SKM-1 (cell line): ENCODE results near the gene PRKG1.

ENCODE experiments used
- DNase-seq: peaks from one replicate; lab custom pipeline; 2025; ENCODE audit not compliant: unreplicated experiment; lab: John Stamatoyannopoulos, UW

PRKG1 gene

DNA sequence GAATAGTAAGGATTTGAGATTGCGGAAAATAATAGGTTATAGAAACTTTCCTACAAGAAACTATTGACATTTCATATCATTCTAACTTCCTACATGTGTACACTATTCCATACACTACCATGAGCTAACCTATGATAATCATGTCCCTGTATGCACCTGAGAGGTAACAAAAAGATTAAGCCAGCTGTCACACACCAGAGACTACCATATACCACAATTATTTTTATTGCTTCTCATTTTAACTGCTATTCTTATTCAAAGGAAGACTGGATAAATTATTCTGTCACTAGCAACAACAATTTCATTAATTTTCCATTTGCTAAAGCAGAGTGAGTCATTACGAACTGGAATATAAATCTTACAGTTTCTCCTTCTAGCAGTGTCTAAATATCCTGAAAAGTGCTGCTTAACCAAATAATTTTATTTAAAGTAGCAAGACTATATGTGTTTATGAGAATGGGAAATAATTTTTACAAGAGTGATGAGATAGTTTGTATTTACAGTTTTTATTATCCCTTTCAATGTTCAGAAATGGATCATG, 1004.2 kb downstream of the PRKG1 start:
- DNase-seq = no peak

DNA sequence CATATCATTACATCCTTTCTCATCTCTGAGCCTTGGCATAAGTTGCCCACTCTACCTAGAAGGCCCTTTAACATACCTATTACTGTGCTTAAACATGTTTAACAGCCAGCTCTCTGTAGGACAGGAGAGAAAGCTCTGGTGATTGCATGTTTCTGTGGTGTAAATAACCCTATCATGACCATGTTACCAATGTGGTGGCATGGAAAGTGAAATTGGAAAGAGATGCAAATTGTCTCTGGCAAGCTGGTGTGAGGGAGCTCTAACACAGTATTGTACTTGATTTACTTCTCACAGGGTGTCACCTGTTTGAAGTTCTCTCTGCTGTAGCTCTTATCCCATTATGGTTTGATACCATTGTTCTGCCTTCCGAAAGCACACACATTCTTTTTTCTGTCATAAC, 1008.0 kb downstream of the PRKG1 start:
- DNase-seq = no peak

DNA sequence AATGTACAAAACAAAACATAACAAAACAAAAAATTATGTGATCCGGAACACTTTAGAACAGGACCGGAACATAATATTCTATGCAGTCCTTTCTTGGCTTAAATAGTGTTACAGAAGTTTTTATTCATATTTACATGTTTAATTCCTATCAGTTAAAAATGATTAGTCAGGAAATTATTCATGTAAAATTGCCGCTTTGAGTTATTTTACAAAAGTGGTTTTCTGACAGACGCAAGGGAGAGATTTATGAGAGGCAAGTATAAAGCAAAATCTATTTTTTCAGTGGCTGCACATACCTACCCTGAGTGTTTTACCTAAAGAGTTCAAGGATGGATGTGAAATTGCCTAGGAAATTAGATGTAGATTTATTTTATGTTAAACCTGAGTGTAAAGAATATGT, 1009.1 kb downstream of the PRKG1 start:
- no peak for DNase-seq

DNA sequence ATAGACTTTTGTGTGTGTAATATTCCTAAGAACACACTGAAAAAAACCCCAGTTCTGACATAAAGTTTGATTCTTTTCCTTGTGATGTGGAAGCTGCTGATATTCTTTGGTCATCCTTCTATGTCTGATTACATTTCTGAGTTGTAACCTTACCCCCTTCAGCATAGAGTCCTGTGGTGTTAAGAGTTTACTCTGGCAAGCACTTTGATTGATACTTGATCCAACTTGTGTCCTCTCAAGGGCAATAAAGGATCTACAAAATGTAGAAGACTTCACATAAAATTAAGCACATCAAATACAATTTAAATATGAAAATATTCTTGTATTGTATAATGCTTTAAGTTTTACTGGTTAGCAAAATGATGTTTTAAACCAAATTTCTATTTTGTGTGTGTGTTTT, 1018.1 kb downstream of the PRKG1 start:
- no peak for DNase-seq

DNA sequence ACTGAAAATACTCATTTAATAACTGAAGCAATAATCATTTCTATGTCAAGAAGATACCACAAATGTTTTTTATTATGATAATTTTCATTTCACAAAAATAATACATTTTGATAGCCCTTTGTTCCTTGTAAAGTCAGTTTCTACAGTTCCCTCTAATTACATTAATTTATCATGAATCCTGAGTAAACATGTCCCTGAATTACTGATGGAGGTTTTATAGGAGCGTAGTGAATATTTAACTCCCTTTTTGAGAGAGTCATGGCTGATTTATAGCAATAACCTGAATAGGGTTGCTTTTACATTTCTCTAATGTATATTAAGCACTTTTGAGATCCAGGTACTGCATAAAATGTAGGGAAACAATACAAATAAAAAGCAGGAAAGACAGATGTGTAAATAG, 1023.8 kb downstream of the PRKG1 start:
- no peak for DNase-seq

DNA sequence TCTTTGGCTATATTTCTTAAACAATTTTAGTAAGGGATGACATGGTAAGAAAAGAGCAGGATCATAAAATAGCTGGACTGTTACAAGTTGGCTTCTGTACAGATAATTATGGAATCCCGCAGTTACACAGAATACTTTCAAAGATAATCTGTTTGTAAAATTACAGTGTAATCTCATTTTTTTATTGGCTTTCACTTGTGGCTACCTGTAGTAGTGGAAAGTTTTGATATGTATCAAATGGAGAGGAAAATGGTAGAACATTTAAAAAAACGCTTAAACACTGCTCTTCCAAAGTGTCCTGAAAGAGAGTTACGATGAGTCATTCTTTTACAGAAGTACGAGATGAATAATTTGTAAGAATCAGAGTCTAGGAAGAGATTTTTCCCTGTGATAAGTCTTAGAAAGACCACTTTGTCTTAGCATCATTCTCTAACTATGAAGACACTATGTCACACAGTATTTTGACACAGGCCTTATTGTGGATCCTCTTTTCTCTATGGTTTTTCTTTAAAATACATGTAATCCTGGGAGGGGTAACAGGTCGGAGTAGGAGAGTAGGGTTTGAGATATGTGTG, 1024.8 kb downstream of the PRKG1 start:
- no peak for DNase-seq

DNA sequence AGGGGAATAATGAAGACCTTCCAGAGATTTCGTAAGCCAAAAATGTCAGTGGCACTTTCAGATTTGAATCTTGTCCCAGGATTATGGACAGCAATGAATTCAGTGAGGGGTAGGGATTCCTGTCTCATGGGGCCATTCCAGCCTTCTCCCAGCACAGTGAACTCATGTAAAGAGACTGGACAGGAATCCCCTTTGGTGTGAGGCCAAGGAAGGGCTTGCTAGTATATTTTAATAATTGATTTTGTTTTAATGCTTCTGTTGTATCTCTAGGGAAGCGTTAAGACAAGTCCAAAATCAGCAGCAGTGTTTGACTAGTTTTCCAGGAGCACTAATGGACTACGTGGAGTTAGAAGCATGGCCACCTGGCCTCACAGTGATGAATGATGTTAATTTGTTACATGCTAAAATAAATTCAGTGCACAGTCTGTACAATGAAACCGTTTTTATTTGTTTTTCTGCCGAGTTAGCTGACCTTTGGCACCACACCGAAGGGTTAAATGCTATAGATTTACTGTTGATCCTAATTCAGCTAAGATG, 1025.8 kb downstream of the PRKG1 start:
- no peak for DNase-seq

DNA sequence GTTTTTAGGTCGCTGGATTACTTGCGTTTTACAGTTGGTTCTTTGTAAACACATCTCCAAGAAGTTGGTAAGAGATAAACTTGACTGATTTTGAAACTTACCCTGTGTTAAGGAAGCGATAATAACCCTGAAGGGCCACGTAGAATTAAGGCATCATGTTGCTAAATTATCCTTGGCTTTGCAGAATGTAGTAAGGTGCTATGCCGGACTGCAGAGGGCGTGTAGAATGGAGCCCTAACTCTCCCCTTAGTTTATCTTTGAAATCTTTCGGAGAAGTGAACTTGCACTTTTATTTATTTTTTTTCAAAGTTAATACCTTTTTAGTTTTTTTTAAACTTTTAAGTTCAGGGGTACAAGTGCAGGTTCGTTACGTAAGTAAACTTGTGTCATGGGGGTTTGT, 1031.0 kb downstream of the PRKG1 start:
- no peak for DNase-seq

DNA sequence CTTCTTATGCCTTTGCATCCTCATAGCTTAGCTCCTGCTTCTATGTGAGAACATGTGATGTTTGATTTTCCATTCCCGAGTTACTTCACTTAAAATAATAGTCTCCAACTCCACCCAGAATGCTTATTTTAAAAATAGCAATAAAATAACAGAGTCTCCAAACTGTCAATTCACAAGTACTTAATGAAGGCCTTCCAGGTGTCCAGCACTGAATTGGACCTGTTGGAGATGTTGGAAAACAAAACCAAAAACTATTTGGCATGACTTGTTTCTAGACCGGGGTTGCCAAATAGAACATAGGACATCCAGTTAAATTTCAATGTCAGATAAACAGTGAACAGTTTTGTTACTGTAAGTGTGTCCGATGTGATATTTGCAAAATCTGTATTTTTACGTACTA, 1031.7 kb downstream of the PRKG1 start:
- no peak for DNase-seq

DNA sequence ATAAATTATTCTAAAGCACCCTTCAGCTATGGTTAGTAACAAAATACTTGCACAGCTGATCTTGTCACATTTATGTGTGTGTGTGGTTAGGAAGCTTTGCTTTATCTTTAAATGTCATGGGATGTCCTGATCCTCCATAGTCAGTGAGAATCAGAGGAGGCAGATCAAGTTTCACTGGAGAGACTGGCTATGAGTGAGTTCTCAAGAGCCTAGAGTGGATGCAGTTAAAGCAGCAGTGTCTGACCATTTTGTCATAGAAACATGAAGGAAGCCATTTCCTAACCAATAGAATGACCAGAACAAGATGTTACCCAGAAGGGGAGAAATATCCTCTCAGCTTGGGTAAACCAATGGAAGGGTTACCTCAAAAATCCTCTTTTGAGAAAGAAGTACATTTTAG, 1032.6 kb downstream of the PRKG1 start:
- no peak for DNase-seq

DNA sequence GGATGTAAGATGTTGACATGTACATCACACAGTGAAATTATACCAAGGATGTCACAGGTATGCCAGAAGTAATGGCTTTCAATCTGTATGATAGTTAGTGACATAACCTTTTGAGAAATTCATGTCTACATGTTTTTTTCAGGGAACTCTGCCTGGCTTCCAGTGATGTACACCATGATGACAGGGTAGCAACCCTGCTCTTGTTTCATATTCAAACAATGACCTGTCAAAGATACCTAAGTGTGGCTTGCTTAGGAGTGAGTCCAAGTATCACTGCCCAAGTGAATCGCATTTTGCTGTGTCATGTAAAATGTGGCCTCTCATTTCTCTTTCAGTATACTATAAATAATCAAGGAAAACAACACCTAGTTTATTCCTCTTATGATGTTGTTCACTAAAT, 1033.9 kb downstream of the PRKG1 start:
- DNase-seq = no peak

DNA sequence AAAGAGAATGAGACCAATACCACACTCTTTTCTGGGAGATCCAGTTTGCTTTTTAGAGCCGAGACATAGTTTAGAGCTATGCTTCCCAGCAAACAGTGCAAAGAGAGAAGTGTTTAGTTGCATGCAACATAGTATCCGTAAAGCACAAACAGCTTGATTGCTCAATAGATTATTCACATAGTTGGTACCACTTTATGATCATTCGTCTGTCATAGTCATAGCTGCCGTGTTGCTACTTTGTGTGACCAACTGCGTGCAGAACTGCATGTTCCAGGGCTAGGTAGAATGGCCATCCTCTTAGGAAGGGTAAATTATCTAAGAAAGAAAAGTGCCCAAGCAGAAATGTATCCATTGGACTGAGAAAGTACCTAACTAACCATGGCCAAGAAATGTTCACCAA, 1036.3 kb downstream of the PRKG1 start:
- DNase-seq = no peak

DNA sequence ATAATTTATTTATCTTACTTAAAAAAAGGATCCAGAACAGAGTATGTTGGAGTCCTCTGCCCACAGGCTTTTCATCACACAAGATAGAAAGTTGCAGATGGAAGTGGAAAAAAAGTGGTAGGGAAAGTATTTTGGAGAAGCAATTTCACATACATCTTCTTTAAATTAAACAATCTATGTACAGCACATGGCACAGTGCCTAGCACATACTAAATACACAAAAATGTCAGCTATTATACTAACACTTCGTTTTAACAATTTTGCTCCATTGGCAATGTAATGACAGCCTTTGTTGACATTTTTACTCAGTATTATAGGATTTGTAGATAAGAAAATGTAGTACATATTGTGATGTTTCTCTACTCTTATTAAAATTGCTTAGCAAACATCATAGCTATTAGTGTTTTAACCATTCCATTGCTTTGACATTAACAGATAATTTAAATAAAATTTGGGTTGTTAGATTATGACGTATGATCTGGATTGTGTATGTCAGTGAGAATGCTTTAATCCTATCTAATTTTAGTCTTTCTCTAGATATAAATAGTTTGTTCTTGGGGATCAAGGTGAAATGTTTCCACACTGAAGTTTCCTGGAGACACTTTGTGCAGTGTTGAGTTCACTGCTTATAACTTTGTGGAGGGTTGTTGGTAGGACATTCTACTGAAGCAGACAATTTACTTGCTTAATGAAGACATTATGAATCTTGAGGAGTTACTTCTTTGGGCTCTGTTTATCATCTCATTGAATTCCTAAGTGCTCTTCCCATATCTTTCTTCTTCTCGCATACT, 1037.0 kb downstream of the PRKG1 start:
- DNase-seq = no peak

DNA sequence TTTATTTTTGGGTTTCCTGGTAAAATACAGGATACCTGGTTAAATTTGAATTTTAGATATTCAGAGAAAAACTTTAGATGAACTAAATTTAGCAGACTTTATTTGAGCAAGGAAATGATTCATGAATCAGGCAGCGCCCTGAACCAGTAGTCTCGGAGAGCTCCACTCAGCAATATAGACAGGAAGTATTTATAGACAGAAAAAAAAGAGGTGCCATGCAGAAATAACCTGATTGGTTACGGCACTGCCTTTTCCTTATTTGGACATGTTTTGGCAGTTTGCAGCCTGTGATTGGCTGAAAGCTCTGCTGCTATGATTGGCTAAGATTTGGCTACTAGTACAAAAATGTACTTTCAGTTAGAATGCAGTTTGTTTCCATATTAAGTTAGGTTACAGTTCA, 1041.5 kb downstream of the PRKG1 start:
- DNase-seq = no peak

DNA sequence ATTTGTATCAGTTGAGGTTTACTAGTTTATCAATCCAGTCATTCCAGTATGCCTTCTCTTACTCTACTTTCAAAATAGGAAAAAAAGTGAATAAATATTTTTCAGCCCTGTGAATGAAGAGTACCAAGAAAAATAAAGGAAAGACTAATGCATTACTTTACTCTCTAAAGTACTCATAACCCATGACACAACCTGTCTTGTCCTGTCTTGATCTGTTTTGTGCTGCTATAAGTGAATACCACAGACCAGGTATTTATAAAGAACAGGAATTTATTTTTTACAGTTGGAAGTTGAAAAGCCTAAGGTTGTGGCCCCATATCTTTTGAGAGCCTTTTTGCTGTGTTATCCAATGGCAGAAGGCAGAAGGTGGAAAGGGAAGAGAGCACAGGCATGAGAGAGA, 1045.2 kb downstream of the PRKG1 start:
- DNase-seq = no peak

DNA sequence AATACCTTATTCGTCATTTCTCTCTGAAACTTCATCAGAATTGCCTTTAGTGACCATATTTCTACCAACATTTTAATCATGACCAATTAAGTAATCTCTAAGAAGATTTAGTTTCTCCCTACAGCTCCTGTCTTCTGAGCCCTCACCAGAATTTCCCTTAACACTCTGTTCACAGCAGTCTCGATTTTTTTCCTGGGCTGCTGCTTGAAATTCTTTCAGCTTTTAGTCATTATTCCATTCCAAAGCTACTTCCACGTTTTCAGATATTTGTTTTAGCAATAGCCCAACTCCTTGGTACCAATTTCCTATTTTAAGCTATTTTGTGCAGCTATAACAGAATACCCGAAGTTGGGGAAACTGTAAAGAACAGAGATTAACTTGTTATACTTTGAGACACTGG, 1047.4 kb downstream of the PRKG1 start:
- no peak for DNase-seq

DNA sequence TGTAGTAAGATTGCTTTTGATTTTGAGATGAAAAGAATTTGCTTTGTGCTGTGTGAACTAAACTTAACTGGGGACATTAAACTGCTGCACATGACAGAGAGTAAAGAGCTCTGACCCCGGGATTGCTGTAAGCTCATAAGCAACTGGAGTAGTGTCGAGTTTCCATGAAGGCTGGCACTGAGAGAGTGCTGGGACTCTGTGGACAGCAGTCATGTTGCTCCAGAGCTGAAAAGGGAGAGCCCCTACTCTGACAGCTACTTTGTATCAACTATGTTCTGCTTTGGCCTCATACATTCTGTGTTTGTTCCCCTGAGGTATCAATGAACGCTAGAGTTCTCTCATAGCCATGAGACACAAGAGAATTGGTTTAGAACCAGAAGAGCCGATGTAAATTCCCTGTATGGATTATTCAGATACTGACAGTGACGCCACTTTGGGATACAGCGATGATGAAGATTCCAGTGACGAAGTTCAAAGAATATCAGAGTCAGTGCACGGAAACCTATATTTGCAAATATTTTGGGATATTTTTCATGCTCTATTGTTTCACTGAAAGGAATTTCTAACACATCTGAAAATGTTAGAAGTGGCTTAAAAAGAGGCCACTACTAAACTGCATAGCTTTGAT, 1053.9 kb downstream of the PRKG1 start:
- no peak for DNase-seq

DNA sequence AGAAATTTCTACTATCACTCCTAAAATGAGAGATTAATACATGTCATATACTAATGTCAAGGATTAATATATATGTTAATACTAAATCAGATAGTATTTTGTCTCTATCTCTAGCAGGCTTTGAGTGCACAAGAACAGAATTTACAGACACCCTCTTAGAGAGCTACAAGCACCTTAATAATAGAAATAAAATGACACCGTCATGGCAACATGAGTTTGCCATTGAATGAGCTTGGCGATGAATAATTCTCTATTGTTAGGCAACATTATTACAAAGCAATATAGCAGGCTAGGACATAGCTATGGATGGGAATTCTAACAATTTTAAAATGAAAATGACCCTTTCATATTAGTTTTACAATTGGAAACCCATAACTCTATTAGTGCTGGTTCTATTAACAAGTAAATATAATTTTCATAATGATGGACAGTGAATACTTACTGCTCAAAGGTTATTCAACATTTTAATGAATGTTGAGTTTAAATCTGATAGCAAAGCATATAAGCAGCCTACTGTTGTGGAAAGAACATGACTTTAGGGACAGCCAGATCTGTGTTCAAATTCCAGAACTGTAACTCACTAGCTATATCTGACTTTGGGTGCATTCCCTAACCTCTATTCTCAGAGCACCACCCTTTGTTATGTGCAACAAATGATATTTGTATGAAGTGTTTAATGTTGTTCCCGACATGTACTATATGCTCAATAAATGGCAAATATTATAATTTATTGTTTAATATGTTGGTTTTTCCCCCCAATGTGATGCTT, 1055.3 kb downstream of the PRKG1 start:
- no peak for DNase-seq

DNA sequence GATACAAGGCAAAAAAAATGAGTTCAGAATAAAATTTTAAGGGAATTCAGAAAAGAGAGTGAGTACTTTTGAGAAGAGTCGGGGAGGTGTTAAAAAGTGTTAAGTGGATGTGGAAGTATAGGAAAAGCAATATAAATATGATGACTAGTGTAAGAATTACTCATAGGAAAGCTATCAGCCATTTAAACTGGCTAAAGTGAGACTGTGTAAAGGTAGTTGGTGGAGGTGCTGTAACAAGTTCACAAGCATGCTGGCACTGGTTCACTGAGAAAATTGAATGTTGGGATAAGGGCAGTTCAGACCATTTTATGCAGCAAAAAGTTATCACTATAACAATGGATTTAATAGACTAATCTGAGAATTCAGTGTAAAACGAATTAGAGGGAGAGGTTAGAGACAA, 1060.8 kb downstream of the PRKG1 start:
- DNase-seq = no peak

DNA sequence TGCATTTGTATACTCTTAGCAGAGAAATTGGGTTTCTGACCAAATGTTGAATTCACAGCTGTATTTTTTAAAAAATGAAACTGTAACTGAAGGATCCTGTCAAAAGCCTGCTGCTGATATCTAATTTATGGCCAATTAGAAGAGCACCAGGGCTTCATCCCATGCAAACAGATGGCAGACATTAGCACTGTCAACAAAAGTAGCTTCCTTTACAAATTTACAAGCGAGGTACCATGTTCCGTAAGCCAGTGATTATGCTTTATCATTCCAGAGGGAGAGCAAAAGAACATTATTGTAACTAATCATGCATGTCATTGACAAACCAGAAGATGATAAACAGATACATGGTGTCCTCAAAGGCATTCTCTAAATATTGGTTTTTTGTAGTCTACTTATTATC, 1062.6 kb downstream of the PRKG1 start:
- no peak for DNase-seq

DNA sequence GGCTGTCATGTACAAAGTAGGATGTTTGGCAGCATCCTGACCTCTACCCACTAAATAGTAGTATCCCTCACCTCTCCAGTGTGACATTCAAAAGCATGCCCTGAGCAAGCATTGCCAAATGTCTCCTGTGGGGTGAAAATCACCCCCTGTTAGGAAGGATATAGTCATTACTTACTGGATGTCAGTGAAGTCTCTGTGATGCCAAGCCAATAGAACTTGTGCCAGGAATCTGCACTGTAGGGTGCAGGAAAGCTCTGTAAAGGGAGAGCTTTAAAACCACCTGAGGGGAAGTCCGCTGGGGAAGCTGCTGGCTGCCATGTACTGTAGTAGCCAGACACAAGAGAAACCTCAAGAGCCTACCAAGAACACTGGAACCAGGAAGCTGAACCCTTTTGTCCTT, 1069.1 kb downstream of the PRKG1 start:
- DNase-seq = no peak
